RKO (cell line): ENCODE measurements around the gene DDX47.
"Not testable (repeated sequence)": the region's sequence is repeated elsewhere in the genome, so short reads cannot be mapped to it uniquely, and the experiment has no call there.

ENCODE experiments used
- DNase-seq: peaks from one replicate; pipeline ENCODE4 v3.0.0-alpha.2; 2016; ENCODE audit warnings: low spot score

Gene DDX47

DNA sequence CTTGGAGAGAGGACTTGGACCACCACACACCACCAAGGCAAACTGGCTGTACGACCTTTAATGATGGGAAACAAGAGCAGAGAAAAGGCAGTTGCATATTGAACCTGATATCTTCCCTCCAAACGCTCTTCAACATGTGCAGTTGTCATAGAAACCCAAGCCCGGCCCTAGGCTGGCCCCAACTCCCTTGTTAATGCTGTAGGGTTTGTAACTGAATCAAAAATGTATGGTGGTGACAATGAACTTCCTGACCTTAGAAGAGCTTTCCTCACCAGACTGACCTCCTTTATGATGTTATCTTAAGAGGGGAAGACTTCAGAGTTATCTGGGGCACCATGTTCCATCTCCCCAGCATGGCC is 15.4 kb upstream of the DDX47 start:
- no peak for DNase-seq

- no peak for DNase-seq
Measured at GRCh38 chr12:12798480-12798879, 14.7 kb upstream of the DDX47 start.

DNA sequence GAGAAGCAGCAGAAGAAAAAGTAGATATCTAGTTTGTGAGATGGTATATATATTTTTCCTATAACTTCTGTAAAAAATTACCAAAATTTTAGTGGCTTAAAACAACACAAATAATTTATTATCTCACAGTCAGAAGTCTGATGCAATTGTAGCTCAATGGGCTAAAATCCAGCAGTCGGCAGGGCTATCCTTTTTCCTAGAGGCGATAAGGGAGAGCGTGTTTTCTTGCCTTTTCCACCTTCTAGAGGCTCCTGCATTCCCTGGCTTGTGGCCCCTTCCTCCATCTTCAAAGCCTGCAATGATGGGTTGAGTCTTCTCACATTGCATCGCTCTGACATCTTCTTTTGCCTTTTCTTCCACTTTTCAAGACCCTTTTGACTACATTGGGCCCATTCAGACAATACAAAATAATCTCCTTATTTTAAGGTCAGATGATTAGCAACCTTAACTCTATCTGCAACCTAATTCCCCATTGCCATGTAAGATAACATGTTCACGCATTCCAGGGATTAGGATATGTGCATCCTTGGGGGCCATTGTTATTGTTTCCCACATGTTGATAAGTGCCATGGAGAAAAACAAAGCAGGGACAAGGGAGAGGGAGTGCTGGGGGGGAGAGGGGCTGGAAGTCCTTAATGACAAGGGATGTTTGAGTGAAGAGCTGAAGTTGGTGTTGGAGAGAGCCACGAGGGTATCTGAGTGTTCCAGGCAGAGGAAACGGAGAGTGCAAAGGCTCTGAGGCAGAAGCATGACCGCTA is 13.8 kb upstream of the DDX47 start:
- DNase-seq = no peak

- DNase-seq = no peak
Measured at GRCh38 chr12:12800406-12801180, 12.6 kb upstream of the DDX47 start.

- not testable (repeated sequence) for DNase-seq
Measured at GRCh38 chr12:12801656-12802055, 11.5 kb upstream of the DDX47 start.

- peak; percentile 91 for DNase-seq
Measured at GRCh38 chr12:12803186-12803585, 10.0 kb upstream of the DDX47 start.

DNA sequence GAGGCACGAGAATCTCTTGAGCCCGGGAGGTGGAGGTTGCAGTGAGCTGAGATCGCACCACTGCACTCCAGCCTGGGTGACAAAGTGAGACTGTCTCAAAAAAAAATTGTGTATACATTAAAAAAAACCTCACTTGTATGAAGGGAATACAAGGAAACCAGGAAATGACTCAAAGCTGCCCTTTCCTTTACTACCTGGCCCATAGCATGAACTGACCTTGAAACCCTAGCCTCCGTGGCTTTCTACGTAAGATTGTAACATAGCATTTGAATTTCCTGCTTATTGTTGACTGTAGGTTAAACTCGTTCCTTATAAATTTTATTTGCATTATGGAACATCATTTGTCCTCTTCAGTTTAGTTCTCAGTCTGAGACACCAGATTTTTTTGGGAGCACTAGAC is 9.1 kb upstream of the DDX47 start:
- DNase-seq = peak; percentile 30

- DNase-seq = peak; percentile 93
Measured at GRCh38 chr12:12804432-12804886, 8.7 kb upstream of the DDX47 start.

DNA sequence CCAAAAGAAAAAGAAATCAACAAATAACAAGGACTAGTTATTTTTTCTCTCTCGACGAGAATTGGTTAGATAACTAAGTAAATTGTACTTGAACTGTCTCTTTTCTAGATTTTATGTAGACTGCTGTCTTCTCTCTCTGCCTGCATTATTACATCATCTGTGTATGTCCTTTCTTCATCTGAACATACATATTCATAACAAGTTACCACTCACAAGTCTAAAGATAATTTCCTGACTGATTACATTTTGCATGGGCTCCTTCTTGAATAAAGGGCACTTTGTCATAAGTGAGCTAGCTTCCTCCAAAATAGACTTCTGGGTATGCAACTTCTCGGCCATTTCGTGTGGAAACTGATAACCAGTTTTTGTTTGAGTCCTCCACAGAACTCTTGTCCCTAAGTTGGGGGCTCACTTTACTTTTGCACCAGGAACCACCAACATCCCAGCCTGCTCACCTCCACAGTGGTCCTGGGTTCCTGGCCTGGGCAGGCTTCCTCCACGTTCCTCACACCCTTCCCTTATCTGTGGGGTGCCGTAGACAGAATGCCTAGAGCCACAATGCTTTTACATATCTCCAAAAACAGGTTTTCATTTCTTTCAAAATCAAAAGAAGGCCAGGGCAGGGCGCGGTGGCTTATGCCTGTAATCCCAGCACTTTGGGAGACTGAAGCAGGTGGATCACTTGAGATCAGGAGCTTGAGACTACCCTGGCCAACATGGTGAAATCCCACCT is 6.2 kb upstream of the DDX47 start:
- DNase-seq = no peak

DNA sequence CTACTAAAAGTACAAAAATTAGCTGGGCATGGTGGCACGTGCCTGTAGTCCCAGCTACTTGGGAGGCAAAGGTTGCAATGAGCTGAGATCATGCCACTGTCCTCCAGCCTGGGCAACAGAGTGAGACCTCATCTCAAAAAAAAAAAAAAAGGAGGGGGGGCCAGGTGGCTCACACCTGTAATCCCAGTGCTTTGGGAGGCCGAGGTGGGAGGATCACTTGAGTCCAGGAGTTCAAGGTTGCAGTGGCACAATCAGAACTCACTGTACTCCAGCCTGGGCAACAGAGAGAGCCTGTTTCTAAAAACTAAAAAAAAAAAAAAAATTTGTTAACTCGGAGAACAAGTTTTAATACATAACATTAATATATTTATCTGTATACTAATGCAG is 5.6 kb upstream of the DDX47 start:
- not testable (repeated sequence) for DNase-seq

- no peak for DNase-seq
Measured at GRCh38 chr12:12807970-12808702, 5.0 kb upstream of the DDX47 start.

GRCh38 chr12:12810553-12811021 is 2.6 kb upstream of the DDX47 start:
- DNase-seq = no peak

GRCh38 chr12:12811343-12811742 is 1.8 kb upstream of the DDX47 start:
- no peak for DNase-seq

GRCh38 chr12:12812174-12812573 is 972 bp upstream of the DDX47 start:
- DNase-seq = no peak

DNA sequence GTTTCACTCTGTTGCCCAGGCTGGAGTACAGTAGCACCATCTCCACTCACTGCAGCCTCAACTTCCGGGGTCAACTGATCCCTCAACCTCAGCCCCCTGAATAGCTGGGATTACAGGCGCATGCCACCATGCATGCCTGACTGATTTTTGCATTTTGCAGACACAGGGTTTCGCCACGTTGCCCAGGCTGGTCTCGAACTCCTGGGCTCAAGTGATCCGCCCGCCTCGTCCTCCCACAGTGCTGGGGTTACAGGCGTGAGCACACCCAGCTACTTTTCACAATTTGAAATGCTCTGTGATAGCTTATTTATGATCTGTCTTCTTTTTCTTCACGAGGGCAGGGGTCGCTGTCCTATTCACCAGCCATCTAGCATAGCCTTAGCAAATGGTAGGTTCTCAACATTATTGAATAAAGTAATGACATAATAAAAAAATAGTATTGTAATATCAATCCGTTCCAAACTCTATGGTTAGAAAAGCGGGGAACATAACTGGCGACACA is 477 bp upstream of the DDX47 start:
- no peak for DNase-seq

- no peak for DNase-seq
Measured at GRCh38 chr12:12817616-12818015, 4.5 kb downstream of the DDX47 start.

DNA sequence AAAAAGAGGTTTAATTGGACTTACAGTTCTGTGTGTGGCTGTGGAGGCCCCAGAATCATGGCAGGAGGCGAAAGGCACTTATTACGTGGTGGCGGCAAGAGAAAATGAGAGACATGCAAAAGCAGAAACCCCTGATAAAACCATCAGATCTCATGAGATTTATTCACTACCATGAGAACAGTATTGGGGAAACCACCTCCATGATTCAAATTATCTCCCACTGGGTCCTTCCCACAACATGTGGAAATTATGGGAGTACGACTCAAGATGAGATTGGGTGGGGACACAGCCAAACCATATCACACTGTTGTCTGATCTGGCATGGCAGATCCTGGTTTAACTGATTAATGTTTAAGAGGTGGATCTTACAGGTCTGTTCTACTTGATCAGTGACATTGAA is 5.6 kb downstream of the DDX47 start:
- DNase-seq = no peak

DNA sequence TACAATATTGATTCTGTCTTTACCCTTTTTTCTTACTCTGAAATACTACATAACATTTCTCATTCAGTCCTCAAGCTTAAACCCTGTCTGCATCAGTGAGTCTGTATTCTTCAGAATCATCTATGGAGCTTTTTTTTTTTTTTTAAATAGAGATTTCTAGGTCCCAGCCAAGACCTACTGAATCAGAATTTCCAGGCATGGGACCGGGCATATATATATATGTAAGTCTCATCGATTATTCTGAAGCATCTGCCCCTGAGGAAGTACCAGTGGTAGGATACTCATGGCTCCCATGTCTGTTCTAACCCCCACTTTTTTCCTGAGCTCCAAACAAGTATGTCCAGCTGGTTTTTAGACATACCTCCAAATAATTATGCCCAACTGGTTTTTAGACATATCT is 6.1 kb downstream of the DDX47 start:
- no peak for DNase-seq

DNA sequence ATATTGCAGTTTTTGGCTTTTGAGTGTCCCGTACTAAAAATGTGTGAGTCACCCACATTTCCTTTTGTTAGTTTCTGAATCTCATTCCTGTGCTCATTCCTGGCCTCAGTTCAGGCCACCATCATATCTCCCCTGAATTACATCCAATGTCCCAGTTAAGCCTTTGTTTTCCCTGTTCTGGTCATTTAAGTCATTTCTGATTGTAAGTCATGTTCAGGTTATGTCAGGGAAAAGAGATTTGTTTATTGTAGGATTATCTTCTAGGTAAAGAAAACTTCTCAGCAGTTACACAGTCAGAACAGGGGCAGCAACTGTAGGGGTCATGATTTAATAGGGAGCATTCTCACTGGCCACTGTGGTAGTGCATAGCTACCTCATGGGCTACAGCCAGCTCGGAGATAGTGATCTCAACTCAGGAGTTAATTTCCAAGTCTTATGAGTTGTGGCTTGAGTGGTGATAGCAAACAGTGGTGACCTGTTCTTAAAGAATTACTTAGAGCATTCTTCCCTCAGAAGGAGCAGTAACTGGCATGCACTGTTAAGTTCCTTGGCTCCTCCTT is 6.7 kb downstream of the DDX47 start:
- DNase-seq = peak; percentile 47

DNA sequence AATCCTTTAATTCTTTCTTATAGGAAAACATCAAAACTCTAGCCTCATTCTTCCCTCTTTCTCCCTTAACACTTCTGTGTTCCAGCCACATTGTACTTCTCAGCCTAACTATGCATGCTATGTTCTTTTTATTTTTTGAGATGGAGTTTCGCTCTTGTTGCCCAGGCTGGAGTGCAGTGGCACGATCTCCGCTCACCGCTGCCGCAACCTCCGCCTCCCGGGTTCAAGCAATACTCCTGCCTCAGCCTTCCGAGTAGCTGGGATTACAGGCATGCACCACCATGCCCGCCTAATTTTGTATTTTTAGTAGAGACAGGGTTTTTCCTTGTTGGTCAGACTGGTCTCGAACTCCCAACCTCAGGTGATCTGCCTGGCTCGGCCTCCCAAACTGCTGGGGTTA is 7.2 kb downstream of the DDX47 start:
- not testable (repeated sequence) for DNase-seq

DNA sequence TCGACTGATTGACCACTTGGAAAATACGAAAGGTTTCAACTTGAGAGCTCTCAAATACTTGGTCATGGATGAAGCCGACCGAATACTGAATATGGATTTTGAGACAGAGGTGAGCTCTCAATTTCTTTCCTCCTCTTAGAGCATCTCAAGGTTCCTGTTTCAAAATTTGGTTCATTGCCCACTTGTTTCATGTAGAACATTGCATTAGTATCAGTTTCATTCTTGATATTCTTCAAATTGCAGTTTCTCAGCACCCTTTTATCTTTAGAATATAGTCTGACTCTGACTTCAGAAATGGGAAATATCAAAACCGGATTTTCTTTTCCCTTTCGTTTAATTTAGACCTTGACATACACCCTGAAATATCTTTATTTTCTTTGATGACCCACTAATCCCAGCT is 8.8 kb downstream of the DDX47 start:
- DNase-seq = no peak

GRCh38 chr12:12822886-12823285 is 9.7 kb downstream of the DDX47 start:
- no peak for DNase-seq
